HCT116 (cell line): ENCODE data around the gene FCSK. TPM values are rescaled to one million over a fixed set of nuclear protein-coding genes. Genes with fewer than 3 reads are reported as not detected.

Source experiments
- ATAC-seq: fragments of 200-7000 bp; cut with Tn5 transposase; 2 replicates; pipeline ENCODE4 v1.9.1; 2020; ENCODE audit warnings: mild to moderate bottlenecking, moderate library complexity
- BruUV-seq: library from RNA; stranded (reverse); fragments of 400-500 nt; replicated peaks from 2 replicates; lab custom pipeline; 2021; lab: Mats Ljungman, UMichigan
- CTCF ChIA-PET: fragments of 300-600 bp; sonication (Branson Sonifier 250); formaldehyde crosslinking; loops from one replicate; lab custom pipeline; 2021; ENCODE audit warnings: antibody characterized with exemption; lab: Charles Lee
- POLR2A ChIA-PET: fragments of 300-600, 350-600 bp; sonication (Branson Sonifier 250); formaldehyde crosslinking; loops from one replicate; lab custom pipeline; 2021; ENCODE audit warnings: antibody characterized with exemption; lab: Charles Lee
- RAD21 ChIA-PET, 2 experiments: fragments of 300-600 bp; sonication (Branson Sonifier 250); formaldehyde crosslinking; loops; one replicate each; lab custom pipeline; 2023; ENCODE audit warnings: low total read pairs in 2 of 2; ENCODE audit not compliant: uncharacterized antibody in 2 of 2, unreplicated experiment in 2 of 2, low non-redundant PET in 1 of 2; lab: Charles Lee
- DNase-seq: peaks from one replicate; pipeline ENCODE4 v3.0.0-alpha.2; 2010; ENCODE audit warnings: low read depth, low spot score
- H2AFZ ChIP-seq: fragments of 200-600 bp; shearing (Covaris generic), sonication (generic); 2 replicates; pipeline ENCODE4 v1.6.1; 2017; ENCODE audit warnings: low read depth, mixed run types, mixed read lengths, antibody characterized with exemption, low read length; ENCODE audit not compliant: poor library complexity, severe bottlenecking
- H3K27ac ChIP-seq: 2 replicates; pipeline ENCODE4 v1.5.1; 2012; ENCODE audit warnings: low read depth, low read length
- H3K27me3 ChIP-seq: fragments of 200-600 bp; sonication (generic); 2 replicates; pipeline ENCODE4 v1.6.1; 2016; ENCODE audit warnings: mixed run types, low read length, mixed read lengths; ENCODE audit not compliant: insufficient read depth
- H3K36me3 ChIP-seq, 2 experiments: fragments of 200-500 bp in 1 of 2; fragments of 200-600 bp in 1 of 2; sonication (Bioruptor generic) in 1 of 2; sonication (generic) in 1 of 2; 2 replicates each; pipeline versions ENCODE4 v1.5.1 to v1.6.1; 2014 to 2016; ENCODE audit warnings: low read length in 2 of 2, inconsistent platforms in 1 of 2, mixed read lengths in 1 of 2, mixed run types in 1 of 2; ENCODE audit not compliant: insufficient read depth in 2 of 2, control insufficient read depth in 1 of 2
- H3K4me1 ChIP-seq, 2 experiments: fragments of 200-600 bp in 1 of 2; sonication (generic) in 1 of 2; 2 replicates each; pipeline versions ENCODE4 v1.5.1 to v1.6.1; 2012 to 2017; ENCODE audit warnings: low read length in 2 of 2, inconsistent platforms in 1 of 2, mild to moderate bottlenecking in 1 of 2, mixed read lengths in 1 of 2, mixed run types in 1 of 2, moderate library complexity in 1 of 2; ENCODE audit not compliant: insufficient read depth in 2 of 2, control insufficient read depth in 1 of 2
- H3K4me2 ChIP-seq: fragments of 200-600 bp; sonication (generic); 2 replicates; pipeline ENCODE4 v1.6.1; 2017; ENCODE audit warnings: mixed run types, low read length, mixed read lengths
- H3K4me3 ChIP-seq, 2 experiments: fragments of 200-600 bp in 1 of 2; sonication (generic) in 1 of 2; replicated peaks in 1 of 2; 2 replicates each; pipeline ENCODE4 v1.5.1; 2011 to 2016; ENCODE audit warnings: low read length in 2 of 2, control low read depth in 1 of 2, low read depth in 1 of 2, mild to moderate bottlenecking in 1 of 2, mixed read lengths in 1 of 2, mixed run types in 1 of 2
- H3K79me2 ChIP-seq: fragments of 200-600 bp; sonication (generic); 2 replicates; pipeline ENCODE4 v1.6.1; 2017; ENCODE audit warnings: mild to moderate bottlenecking, mixed run types, low read length, moderate library complexity, mixed read lengths; ENCODE audit not compliant: insufficient read depth
- H3K9ac ChIP-seq: fragments of 200-600 bp; sonication (generic); 2 replicates; pipeline ENCODE4 v1.6.1; 2016; ENCODE audit warnings: low read length, mixed read lengths
- H3K9me2 ChIP-seq: fragments of 200-600 bp; sonication (generic), shearing (Covaris generic); 2 replicates; pipeline ENCODE4 v1.6.1; 2017; ENCODE audit warnings: mixed run types, mild to moderate bottlenecking, moderate library complexity; ENCODE audit not compliant: insufficient read depth
- H3K9me3 ChIP-seq, 2 experiments: fragments of 200-500 bp in 1 of 2; fragments of 200-600 bp in 1 of 2; sonication (Bioruptor generic) in 1 of 2; sonication (generic) in 1 of 2; 2 replicates each; pipeline ENCODE4 v1.6.1; 2014 to 2017; ENCODE audit warnings: low read length in 2 of 2, mixed read lengths in 2 of 2, inconsistent platforms in 1 of 2, low read depth in 1 of 2, mild to moderate bottlenecking in 1 of 2, mixed run types in 1 of 2, moderate library complexity in 1 of 2; ENCODE audit not compliant: control insufficient read depth in 1 of 2, insufficient read depth in 1 of 2
- H4K20me1 ChIP-seq: fragments of 200-600 bp; sonication (generic), shearing (Covaris generic); 2 replicates; pipeline ENCODE4 v1.6.1; 2017; ENCODE audit warnings: mixed run types, mild to moderate bottlenecking, moderate library complexity; ENCODE audit not compliant: insufficient read depth
- ATF3 ChIP-seq: IDR thresholded peaks from 2 replicates; pipeline ENCODE4 v1.6.1; 2012
- CTCF ChIP-seq, 3 experiments: fragments of 200-600 bp in 1 of 3; sonication (generic) in 1 of 3; IDR thresholded peaks in 2 of 3; conservative IDR thresholded peaks in 1 of 3; 2 replicates each; pipeline ENCODE4 v1.5.1; 2012 to 2017; ENCODE audit warnings: low read depth in 2 of 3, low read length in 2 of 3, antibody characterized with exemption in 1 of 3, borderline replicate concordance in 1 of 3, control low read depth in 1 of 3, mild to moderate bottlenecking in 1 of 3, mixed read lengths in 1 of 3, mixed run types in 1 of 3, moderate library complexity in 1 of 3; ENCODE audit not compliant: insufficient read depth in 1 of 3
- EGR1 ChIP-seq: IDR thresholded peaks from 2 replicates; pipeline ENCODE4 v1.6.1; 2012; ENCODE audit warnings: low read depth
- MAX ChIP-seq: IDR thresholded peaks from 2 replicates; pipeline ENCODE4 v1.6.1; 2012
- SP1 ChIP-seq: IDR thresholded peaks from 2 replicates; pipeline ENCODE4 v1.6.1; 2012; ENCODE audit warnings: low read depth
- YY1 ChIP-seq: IDR thresholded peaks from 2 replicates; pipeline ENCODE4 v1.6.1; 2011; ENCODE audit warnings: low read length, low read depth, moderate library complexity, mild to moderate bottlenecking; ENCODE audit not compliant: insufficient replicate concordance; ENCODE audit errors: extremely low read depth
- ZFX ChIP-seq: fragments of 450-650 bp; IDR thresholded peaks from 2 replicates; pipeline ENCODE4 v1.6.1; 2017
- intact Hi-C: fragments of 100-400 bp; cut with micrococcal nuclease; formaldehyde crosslinking; loops from 2 replicates; pipeline ENCODE4 v1.10.0; 2022
- total RNA-seq: library from RNA; stranded (reverse); gene quantifications from one replicate; pipeline ENCODE4 v1.2.1, GENCODE V29; 2021; ENCODE audit not compliant: unreplicated experiment

FCSK gene
- total RNA-seq, 1 experiment from 2014 or later: 17.1 TPM

DNA sequence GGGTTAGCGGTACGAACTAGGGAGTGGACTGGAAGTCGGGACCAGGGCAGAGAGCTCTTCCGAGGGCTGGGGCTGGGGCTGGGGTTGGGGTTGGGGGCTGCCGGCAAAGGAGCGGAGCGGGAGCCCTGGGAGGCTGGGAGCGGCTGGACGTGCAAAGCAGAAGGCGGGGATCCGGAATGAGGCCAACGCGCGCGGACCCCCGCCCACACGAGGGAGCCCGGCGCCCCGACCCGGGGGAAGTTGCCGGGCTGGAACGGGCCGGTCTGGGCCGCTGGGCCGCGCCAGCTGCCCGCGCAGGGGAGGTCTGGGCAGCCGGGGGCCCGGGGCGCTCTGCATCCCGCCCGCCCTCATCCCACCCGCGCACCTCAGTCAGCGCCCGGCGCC, 15.8 kb upstream of the FCSK start:
- Histone ChIP-seq H3K9me3 (no peaks in the 10 kb centered on the region), H3K9me2 (no peaks in the 10 kb centered on the region), H3K4me2 (peak overlapping the region; percentile 95), H3K4me1 (peaks cover 30 to 48% of the 10 kb centered on the region in 2 experiments), H3K36me3 (no peaks in the 10 kb centered on the region), H2AFZ (no peak overlapping the region), H3K4me3 (peak overlapping the region; percentile 56 to 70), H3K79me2 (no peaks in the 10 kb centered on the region), H3K27me3 (no peaks in the 10 kb centered on the region), H3K9ac (peak overlapping the region; percentile 47; the same call in 1 of the 2 replicates), H3K27ac (peak overlapping the region; percentile 31; the same call in 1 of the 2 replicates), H4K20me1 (no peaks in the 10 kb centered on the region)
- intact Hi-C loops: loop anchor here (5.0 kb wide), 1 partner anchor 56 kb away; no protein-coding TSS in a partner anchor
- DNase-seq (no peak), ATAC-seq (peak; percentile 51; the same call in 1 of the 2 replicates)
- CTCF ChIA-PET: no interaction called here
- BruUV-seq: no TSS peak
- POLR2A ChIA-PET: interaction anchor here (1.3 to 1.7 kb wide), 2 partner anchors 15 to 58 kb away, joined by 4 to 8 read pairs; no protein-coding TSS in a partner anchor
- RAD21 ChIA-PET: interaction anchor here in 1 of 2 experiments (0.6 kb wide), 1 partner anchor 25 kb away, joined by 3 read pairs; no protein-coding TSS in a partner anchor
- TF ChIP-seq ATF3: no peak
- TF ChIP-seq ZFX: peak; percentile 32; the same call in 1 of the 2 replicates

- BruUV-seq: no TSS peak
- Histone ChIP-seq H3K4me2 (peak within 1 kb of the TSS; percentile 95), H3K79me2 (no peaks in the 10 kb centered on the region), H3K9me3 (no peaks in the 10 kb centered on the region), H3K9ac (peak within 1 kb of the TSS; percentile 47; the same call in 1 of the 2 replicates), H3K27ac (peak within 1 kb of the TSS; percentile 33; the same call in 1 of the 2 replicates), H2AFZ (peak within 1 kb of the TSS; percentile 90), H3K27me3 (no peaks in the 10 kb centered on the region), H3K9me2 (no peaks in the 10 kb centered on the region), H4K20me1 (no peaks in the 10 kb centered on the region), H3K36me3 (no peaks in the 10 kb centered on the region), H3K4me1 (peaks cover 28 to 44% of the 10 kb centered on the region in 2 experiments), H3K4me3 (peak within 1 kb of the TSS; percentile 56 to 70)
- intact Hi-C loops: loop anchor here (5.0 kb wide), 1 partner anchor 57 kb away; no protein-coding TSS in a partner anchor
- ChIA-PET CTCF (no interaction called here), POLR2A (interaction anchor here (1.3 to 1.7 kb wide), 3 partner anchors 11 to 58 kb away, joined by 4 to 8 read pairs (median 4); no protein-coding TSS in a partner anchor), RAD21 (interaction anchor here in 1 of 2 experiments (0.6 kb wide), 1 partner anchor 26 kb away, joined by 3 read pairs; no protein-coding TSS in a partner anchor)
- TF ChIP-seq MAX: no peak
- TF ChIP-seq ZFX: 0 out of 2 replicates have a peak, but pooled peaks have one; percentile 5
- TF ChIP-seq CTCF (IDR thresholded peaks at IDR 0.05 in 2 of 3, conservative IDR thresholded peaks at IDR 0.05 in 1 of 3; ENCODE audit: borderline replicate concordance in 1 of 3, insufficient read depth in 1 of 3, low read depth in 2 of 3, low read length in 2 of 3): no peak
- TF ChIP-seq EGR1: peak; percentile 49; the same call in 1 of the 2 replicates
- 0 out of 2 replicates have a peak, but pooled peaks have one; percentile 49 for TF ChIP-seq SP1
- peak; percentile 76 for TF ChIP-seq YY1
- ATAC-seq (peak; percentile 92), DNase-seq (peak; percentile 54)
Observed at GRCh38 chr16:70438969-70439862, 15.2 kb upstream of the FCSK start, which contains the start of gene ST3GAL2. Gene ST3GAL2, minus strand, starts transcription at chr16:70439100. Its CDS starts 40,570 bp downstream, at chr16:70398530.
